Fibroblast of skin of right biceps (primary cell): ENCODE data around the gene SEMA5B.

Experiments
- DNase-seq: peaks from one replicate; pipeline ENCODE4 v3.0.0-alpha.2; 2013

The SEMA5B gene

DNA sequence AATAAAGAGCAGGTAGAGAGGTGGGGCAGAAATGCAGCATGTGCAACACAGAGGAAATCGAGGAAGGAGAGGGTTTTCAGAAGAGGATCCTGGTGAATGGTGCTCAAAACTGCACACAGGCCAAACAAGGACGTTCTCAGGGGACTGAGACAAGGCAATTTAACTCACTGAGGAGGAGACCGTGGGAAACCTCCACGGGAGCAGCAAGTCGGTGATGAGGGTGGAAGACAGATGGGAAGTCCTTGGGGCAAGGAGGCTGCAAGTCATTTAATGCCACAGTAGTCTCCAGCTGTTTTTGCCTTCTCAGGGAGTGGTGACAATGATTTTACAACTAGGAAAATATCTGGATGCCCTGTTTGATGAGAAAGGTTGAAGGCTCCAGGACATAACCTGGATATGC is 27.8 kb upstream of the SEMA5B start:
- DNase-seq: no peak

DNA sequence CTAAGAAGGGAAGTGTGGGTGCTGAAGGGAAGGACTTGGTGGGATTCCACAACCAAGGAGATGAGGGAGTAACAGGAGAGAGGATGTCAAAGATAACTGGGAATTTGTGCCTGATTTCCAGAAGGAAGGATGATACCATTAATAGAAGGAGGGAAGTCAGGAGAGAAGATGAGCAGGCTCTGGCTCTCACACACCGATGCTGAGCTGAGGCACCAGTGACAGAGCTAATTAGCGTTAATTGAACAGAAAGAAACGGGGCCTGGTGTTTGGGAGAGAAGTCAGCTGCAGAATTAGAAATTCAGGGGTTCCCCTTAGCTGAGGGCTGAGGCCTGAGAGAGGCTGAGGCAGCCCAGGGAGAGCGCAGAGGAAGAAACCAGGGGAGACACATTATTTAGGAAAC is 27.4 kb upstream of the SEMA5B start:
- DNase-seq: no peak

DNA sequence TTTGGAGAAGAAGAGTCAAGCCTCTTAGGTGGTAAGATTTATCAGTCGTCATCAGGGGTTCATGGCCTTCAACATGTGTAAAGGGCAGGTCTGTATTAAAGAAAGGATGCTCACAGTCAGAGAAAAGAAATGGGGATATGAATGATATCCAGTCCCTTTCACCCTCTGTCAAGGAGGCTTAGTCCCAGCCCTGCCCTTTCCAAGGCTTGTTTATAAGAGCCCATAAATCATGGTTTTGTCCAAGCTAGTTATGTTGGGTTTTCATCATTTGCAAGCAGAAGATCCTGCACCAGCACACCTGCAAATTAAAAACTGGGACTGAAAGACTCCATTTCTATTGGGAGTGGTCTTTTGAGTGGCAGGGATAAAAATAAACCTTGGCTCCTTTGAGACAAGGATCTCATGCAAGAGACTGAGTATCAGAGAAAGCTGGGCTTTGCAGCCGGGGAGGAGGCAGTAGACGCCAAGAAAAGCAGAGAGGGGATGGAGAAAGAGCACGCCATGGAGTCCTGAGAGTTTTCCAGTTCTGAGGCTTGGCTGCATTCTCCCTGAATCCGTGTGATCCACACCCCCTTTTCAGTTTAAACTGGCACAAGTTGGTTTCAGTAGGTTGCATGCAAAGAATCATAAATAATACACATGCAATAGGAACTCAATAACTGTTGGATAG is 26.7 kb upstream of the SEMA5B start:
- DNase-seq: no peak

DNA sequence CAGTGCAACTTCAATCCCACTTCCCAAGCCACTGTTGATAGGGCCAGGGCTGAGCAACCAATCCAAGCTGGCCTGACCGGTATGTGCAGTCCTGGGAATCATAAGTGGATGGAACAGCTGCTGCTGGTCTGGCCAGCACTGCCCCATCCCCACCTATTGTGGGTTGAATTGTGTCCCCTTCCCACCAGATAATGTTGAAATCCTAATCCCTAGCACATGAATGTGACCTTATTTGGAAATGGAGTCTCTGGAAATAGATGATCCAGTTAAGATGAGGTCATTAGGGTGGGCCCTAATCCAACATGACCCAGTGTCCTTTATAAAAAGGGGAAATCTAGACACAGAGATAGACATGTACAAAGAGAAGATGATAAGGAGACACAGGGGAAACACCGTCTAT is 25.5 kb upstream of the SEMA5B start:
- no peak for DNase-seq

DNA sequence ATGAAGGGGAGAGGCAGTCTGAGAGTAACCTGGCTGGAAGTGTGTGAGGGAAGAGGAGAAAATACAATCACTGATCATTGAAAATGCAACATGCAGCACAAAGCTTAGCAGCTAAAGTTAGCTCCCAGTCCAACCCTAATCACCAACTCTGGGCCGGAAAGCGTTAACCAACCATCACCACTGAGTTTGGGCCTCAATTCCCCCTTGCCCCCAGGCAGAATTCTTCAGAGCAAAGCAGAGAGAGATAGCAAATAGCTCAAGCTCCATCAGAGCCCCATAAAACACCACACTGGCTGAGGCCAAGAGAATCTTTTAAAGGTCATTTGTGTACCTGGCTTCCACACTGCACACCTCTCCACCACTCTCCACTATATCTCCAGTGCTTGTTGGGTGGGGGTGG is 23.1 kb upstream of the SEMA5B start:
- no peak for DNase-seq

DNA sequence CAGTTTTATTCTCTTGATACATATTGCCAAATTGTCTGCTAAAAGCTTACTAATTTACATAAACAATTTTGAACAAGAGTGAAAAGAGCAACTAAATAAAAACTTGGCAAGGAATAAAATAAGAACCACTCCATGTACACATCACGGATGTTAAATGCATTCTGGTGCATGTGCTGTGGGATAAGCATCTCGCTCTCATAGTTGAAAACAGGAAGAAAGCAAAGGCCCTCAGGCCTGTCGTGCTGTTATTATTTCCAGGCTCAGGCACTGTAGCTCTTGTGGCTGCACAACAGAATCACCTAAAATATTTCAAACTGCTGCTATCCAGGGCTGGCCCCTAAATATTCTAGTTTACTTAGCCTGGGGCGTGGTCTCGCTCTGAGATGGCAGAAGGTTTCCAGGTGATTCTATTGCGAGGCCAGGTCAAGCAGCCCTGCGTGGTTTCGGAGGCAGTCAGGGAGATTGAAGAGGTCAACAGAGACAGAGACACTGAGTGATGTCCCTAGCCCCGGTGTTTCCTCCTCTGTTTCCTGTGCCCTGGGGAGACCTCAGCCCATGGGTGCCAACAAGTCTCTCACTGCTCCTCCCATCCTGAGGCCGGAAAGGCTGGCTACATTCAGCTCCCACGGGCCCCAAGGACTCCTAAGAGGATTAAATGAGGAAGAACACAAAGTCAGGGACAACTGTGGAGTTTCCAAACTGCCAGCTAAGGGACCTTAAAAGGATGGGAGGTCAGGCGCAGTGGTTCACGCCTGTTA is 21.1 kb upstream of the SEMA5B start:
- DNase-seq: no peak

DNA sequence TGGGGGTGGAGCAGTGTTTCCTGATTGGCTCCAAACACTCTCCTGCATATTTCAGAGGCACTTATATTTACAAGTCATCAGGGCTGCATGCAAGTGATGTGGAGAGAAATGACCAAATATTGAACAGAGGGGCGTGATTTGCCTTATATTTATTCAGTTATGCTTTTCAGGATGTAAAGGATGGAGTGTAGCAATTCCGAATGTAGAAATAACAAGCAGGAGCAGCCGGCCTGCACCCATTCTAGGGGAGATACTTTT is 19.4 kb upstream of the SEMA5B start:
- no peak for DNase-seq

DNA sequence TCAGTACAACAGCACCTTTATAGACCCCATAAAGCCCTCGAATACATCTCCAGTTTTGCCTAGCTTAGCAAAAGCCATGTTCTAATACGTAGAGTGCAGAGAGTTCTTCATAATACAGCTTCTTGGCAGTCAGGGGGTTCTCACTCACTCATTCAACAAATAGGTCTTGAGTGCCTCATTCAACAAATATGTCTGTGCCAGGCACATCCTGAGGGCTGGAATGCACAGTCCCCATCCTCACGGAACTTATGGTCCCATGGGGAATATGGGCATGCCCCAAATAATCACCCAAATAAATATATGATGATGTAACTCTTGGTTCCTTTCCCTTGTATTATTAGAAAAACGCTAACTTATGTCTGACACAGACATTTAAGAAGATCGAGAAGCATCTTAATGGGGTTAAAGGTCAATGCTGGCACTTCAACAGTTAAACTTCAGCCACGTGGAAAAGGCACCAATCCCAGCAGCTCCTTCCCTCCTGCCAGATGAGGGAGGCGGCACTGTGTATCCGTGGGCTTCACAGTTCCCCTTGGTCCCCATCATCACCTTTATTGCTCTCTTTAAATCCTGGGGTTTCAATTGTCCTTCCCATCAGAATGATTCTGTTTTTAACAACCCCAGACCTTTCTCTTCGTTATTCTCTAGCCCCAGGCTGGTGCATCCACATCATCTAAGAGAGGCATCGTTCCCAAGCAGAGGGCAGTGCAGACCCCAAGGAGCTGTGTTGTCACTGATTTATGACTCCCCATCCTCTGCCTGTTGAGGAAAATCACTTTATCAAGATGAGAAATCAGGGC is 18.9 kb upstream of the SEMA5B start:
- peak; percentile 66 for DNase-seq

DNA sequence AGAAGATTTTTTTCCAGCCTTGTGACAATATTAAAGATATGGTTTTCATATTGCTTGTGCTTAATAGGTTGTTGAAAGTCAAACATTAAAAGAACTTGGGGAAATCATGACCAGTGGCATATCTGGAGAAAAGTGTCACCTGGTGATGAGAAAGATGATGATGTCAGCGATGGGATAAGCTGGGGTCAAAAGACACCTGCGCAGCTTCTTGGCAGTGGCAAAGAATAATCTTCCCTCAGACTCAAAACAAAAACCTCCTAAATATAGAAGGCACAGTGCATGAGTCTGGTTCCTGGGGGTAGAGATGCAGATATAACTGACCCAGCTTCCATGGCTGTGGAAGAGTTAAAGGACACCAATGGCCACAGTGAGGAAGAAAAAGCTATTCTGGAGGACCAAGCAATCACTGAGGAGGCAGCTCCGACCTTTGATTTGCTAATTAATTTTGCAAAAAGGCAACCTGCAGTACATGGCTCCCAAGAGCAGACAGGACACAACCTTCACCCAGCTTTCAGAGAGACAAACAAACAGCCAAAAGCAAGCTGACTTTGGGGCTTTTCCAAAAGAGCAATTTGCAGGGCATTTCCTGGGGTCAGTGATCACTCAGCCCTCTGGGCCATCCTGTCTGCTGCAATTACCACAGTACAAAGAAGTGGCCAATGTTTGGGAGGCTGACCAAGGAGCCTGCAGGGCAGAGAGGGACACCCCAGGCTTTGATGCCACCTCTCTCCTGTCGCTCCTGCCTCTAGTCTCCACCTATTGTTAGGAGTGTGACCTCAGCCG is 17.6 kb upstream of the SEMA5B start:
- DNase-seq: no peak

DNA sequence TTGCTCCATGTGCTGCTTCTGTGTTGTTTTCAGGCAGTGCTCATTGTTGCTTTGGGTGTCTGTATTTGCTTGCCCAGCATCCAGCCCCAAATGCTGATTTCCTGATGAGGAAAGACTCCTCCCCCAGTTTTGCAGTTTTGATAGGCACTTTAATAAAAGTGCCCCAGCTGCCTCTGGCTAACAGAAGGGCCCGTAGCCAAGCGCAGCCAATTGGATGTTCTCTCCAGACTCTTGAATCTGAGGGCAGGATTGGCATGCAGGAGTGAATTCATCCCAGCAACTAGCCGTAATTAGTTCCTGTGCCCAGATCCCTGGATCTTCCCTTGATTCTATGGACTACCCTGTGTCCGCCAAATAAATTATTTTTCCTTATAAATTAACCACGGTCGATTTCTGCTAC is 14.8 kb upstream of the SEMA5B start:
- no peak for DNase-seq

DNA sequence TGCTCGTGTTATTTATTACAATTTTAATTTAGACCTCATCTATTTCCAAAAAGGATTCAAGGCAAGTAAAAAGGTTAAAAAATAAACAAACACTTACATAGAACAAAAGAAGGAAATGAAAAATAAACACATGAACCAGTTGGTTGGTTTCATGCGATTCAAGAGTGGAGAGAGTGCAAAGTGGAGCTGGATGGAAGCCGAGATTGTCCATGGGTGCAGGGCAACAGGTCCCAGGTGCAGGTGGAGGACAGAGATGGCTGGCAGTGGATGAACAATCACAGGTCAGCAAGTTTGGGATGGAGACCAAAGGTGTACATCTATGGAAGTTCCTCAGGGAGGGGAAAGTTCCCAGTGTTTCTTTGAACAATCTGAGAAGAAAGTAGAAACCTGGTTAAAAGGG is 11.6 kb upstream of the SEMA5B start:
- no peak for DNase-seq

DNA sequence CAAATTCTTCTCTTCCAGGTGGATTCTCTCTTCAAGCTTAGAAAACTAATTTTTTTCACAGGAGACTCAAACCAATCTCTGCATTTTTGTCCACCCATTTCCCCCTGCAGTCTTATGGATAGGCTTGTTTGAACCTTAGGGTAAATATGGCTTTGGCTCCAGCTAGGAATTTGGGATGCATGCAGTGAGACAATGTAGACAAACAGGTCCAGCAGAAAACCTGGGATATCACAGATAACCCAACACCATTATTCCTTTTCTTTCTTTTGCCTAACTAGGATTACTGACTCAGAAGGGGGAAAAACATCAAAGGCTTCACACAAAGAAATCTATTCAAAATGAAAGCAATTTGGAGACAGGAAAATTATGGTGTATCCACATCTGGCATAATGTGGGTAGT is 11.2 kb upstream of the SEMA5B start:
- DNase-seq: no peak

DNA sequence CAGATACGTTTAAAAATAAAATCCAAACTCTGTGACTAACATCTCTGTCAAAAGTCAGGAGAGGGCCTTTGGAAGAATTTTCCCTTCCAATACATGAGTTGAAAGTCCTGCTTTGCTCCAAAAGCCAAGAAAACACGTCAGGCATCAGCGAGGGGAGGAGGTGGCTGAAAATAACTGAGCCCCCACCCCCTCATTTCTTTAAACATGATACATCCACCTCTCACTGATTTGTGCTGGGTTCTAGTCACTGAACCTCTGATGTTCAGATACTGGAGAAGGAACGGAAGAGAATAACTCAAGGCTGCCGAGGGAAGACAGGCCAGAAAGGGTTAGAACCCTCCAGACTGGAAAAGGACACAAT is 9.4 kb upstream of the SEMA5B start:
- no peak for DNase-seq

DNA sequence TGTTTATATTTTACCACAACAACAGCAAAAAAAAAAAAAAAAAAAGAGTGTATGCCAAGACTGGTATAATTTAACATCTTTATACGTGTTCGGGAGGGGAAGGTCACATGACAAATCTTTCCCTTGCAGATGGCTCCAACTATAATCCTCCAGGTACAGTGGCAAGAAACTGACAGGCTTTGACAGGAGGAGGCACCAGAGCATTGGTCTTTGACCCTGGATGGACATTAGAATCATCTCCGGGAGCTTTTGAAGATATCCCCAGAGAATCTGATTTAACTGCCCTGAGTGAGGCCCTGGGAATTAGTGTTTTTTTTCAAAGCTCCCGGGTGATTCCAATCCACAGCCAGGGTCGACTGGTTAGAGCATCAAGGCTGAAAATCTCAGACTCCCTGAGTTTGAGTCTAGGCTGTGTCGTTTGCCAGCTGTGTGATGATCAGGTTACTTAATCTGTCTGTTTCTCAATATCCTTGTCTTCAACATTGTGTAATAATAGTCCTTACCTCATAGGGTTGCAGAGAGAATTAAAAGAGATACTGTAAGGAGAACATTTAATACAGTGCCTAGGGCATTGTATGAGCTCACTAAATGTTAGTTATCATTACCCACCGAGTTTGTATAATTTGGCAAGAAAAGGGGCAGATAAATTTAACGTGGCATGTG is 8.9 kb upstream of the SEMA5B start:
- DNase-seq: no peak

DNA sequence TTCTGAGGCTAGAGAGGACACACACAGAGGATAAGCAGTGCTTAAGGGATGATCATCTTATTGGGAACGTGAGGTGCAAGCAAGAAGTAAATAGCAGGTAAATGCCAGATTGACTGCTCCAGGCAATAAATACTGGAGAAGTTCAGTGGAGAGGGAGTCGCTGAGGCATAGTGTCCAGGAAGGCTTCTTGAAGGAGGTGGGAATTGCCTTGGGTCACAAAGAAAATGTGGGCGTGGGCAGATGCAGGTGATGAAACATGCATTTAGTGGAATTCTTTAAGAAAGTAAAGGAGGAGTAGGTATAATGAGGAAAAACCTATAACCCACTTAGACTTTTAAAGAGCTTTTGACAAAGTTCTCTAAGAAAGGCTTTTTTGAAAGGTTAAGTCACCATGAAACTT is 7.4 kb upstream of the SEMA5B start:
- DNase-seq: no peak

DNA sequence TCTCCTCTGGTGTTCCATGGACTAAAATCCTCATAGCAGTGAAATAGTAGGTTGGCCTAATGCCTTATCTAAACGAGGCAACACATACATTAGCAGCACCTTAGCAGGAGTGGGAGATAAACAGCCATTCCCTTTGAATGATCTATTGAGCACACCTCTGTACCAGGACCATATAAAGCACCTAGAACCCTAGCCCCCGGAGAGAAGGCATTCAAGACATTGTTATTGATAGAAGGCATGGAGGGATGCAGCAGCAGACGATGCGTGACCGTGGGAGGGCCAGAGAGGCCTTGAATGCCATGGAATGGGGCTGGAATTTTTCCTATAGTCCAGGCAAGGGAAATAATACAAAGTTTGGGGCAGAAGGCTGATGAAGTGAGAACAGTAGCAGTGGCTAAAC is 6.6 kb upstream of the SEMA5B start:
- DNase-seq: no peak

DNA sequence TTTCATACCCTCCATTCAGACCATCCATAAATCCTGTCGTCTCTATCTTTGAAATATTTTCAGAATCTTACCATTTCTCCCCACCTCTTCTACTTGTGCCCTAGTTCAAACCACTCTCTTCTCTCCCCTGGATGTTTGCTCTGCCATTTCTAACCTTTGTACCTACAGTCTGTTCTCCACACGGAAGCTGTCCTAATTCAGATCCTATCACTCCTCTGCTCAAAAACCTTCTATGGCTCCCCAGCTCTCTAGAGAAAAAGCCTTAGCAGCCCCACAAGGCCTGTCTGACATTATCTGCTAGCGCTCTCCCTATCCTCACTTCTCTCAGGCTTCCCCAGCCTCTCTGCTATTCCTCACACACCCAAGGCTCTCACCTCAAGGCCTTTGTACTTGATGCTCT is 4.5 kb upstream of the SEMA5B start:
- no peak for DNase-seq

DNA sequence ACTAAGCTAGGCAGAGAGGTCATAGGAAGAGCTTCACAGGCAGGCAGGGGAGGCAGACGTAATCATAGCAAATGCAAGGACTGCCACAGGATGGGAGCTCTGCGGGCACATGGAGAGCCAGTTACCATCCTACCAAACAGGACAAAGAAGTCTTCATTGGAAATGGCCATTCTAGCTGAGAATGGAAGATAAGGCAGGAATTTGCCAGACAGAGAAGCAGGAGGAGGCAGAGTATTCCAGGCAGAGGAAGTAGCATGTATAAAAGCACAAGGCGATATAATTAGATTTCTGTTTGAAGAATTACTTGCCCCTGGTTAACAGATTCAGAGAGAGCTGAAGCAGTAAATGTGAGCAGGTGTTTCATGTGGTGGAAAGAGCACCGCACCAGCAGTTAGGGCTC is 3.5 kb upstream of the SEMA5B start:
- no peak for DNase-seq

DNA sequence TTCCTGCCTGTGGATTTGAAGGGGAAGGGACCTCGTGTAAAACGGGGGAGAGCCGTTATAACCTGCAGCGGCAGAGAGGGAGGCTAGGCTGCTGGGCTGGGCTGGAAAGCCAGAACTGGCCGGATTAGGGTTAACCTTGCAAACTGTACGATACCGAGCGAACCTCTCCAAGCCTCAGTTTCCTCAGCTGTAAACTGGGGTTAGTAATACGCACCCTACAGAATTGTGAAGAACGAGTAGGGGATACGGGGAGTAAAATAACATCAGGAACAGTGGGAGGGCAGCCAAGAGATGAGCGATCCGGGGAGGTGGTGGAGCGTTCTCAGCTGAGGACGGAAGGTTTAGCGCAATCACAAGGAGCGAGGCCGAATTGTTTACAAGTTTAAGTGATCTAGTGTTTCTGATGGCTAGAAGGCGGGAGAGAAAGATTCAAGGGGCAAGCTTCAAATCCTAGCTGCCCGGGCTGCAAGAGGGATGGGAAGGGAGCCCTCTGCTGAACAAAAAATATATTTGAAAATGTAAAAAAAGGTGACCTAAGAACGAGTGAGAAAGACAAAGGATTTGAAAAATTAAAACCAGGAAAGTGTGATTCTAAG is 768 bp upstream of the SEMA5B start:
- peak; percentile 69 for DNase-seq

DNA sequence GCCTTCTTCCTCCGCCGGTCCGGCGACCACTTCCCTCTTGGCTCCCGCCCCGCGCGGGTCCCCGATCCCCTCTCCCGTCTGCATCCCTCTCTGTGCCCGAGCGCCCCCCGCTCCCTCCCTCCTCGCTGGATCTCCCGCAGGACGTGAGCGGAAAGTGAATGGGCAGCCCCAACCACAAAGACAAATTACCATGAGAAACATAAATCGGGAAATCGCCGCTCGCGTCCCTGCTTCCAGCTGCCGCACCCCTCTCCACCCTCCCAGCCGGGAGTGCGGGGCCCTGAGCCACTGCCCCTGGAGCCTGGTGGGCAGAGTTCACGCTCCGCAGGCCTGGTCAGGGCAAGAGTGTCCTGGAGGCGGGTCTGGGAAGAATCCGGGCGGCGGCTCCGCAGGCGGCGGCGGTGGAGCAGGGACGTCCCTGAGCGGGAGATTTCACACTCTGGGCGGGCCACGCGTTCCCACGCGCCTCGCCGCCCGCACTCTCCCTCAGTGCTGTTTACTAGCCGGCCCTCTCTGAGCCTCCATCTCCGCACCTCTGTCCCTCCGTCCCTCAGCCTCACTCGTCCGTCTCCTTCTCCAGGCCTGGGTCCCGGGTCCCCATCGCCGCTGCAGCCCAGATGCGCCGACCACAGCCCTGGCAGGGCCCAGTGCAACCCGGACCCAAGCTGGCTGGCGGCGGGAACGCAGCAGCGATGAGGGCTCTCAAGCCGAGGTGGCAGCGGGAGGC is 835 bp downstream of the SEMA5B start:
- no peak for DNase-seq

DNA sequence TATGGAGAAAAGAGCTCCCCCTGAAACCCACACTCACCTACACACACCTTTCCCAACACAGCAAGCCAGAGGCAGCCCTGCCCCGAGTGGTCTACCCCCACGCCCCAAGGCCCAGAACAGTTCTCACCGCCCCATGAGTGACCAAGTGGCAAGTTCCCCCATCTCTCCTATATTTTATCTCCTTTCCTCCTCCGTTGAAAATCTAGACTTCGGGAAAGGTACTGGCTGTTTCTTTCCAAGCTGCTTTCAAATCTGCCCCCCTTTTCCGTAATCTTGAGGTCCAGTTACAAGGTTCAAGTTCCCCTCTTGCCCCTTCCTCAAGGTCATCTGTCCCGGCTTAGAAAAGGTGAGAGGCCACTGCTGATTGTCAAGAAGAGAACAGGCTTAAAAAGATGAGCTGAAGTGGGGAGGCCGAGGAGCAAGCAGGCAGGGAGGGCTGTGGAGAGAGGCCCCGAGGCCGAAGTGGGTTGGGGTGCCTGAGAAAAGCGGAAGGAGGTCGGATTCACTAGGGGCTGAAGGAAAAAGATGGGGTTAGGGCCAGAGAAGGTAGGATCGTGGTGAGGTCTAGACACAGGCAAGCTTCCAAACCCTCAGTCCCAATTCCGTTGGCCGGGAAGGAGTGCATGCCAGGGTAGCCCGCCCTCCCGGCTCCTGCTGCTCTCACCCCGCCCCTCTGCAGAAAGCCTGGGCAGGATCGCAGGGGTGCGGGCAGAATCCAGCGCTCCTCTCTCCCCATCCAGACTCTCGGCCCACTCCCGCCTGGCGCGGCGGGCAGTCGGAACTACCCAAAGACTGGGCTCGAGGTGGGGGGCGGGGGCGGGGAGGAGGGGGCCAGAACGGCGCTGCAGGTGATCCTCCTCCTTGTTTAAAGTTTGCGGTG is 1.7 kb downstream of the SEMA5B start:
- DNase-seq: peak; percentile 12
